NB4 (cell line): ENCODE data around the gene DPH3.

Experiments
- DNase-seq: peaks from one replicate; pipeline ENCODE4 v3.0.0; 2010; ENCODE audit warnings: low read depth
- H3K4me3 ChIP-seq: one replicate; pipeline ENCODE4 v1.5.1; 2011; ENCODE audit warnings: mild to moderate bottlenecking, low read depth, low read length, moderate library complexity
- CTCF ChIP-seq: IDR thresholded peaks from one replicate; pipeline ENCODE4 v1.5.1; 2012; ENCODE audit warnings: low read depth, low read length
- MYC ChIP-seq: IDR thresholded peaks from 2 replicates; pipeline ENCODE4 v1.6.1; 2011; ENCODE audit warnings: low read depth, low read length
- POLR2A ChIP-seq: IDR thresholded peaks from 2 replicates; pipeline ENCODE4 v1.6.1; 2011; ENCODE audit warnings: mild to moderate bottlenecking; ENCODE audit not compliant: insufficient read length; ENCODE audit errors: extremely low read depth
- TF ChIP-seq, protein P1 (sequence below): IDR thresholded peaks from 2 replicates; pipeline ENCODE4 v1.6.1; 2011; ENCODE audit warnings: low read depth, low read length

The DPH3 gene

GRCh38 chr3:16295298-16295890 is 30.7 kb upstream of the DPH3 start:
- no peak for DNase-seq

DNA sequence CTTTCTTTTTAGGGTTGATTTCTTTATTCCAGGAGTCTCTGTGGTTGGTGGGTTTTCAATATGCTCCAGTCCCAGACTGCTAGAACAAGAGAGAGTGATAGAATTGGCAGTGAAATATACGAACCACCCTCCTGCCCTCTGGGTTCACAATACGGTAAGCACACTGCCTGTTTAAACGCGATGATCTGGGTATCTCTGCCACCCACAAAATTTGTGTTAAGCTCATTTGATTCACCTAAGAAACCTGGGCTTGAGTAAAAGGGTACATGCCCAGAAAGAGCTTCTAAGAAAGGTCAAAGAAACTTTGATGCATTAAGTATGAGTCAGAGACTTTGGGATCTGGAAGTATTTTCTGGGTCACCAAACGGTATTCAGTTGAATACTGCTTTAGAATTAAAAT is 30.1 kb upstream of the DPH3 start:
- TF ChIP-seq MYC (no peak), CTCF (no peak), POLR2A (no peak)
- TF ChIP-seq, protein P1, sequence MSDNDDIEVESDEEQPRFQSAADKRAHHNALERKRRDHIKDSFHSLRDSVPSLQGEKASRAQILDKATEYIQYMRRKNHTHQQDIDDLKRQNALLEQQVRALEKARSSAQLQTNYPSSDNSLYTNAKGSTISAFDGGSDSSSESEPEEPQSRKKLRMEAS = no peak
- DNase-seq = no peak
- H3K4me3 ChIP-seq = no peak overlapping the region

More at GRCh38 chr3:16295298-16295890, 30.7 kb upstream of the DPH3 start:
- TF ChIP-seq, protein P1 = no peak
- TF ChIP-seq POLR2A = no peak
- no peak for TF ChIP-seq MYC
- TF ChIP-seq CTCF = no peak
- no peak overlapping the region for H3K4me3 ChIP-seq

DNA sequence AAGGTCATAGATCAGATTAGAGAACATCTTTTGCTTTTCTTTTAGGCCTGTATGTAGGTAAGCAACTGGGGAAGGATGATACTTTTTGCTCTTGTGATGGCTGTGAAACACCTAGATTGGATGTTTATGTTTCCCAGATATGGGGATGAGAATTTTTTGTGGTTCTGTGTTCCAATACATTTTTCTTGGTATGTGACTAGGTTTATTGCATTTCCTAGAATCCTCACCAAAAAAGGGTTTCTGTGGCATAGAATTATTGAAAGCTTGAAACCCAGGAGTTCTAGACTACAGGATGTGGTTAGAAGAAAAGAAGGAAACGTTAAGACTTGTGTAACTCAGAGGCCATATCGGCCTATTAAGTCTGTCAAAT is 26.1 kb upstream of the DPH3 start:
- H3K4me3 ChIP-seq = no peak overlapping the region
- TF ChIP-seq, protein P1 = no peak
- TF ChIP-seq POLR2A = no peak
- TF ChIP-seq CTCF = no peak
- TF ChIP-seq MYC = no peak
- DNase-seq = peak; percentile 69

- H3K4me3 ChIP-seq = no peak overlapping the region
Measured at GRCh38 chr3:16290007-16290826, 25.5 kb upstream of the DPH3 start.

GRCh38 chr3:16289144-16289889 is 24.6 kb upstream of the DPH3 start:
- TF ChIP-seq, protein P1 = no peak
- TF ChIP-seq CTCF = no peak
- TF ChIP-seq MYC = no peak
- no peak for TF ChIP-seq POLR2A
- no peak overlapping the region for H3K4me3 ChIP-seq

More at GRCh38 chr3:16290007-16290826, 25.5 kb upstream of the DPH3 start:
- peak; percentile 64 for DNase-seq
- TF ChIP-seq CTCF = peak; percentile 79
- TF ChIP-seq MYC = no peak

More at GRCh38 chr3:16289144-16289889, 24.6 kb upstream of the DPH3 start:
- DNase-seq = no peak
